Brain microvascular endothelial cell (primary cell): ENCODE data around the gene PCDHA2.
"Not testable (repeated sequence)": the region's sequence is repeated elsewhere in the genome, so short reads cannot be mapped to it uniquely, and the experiment has no call there.

Experiments
- DNase-seq: peaks from one replicate; pipeline ENCODE4 v3.0.0-alpha.2; 2020
- H3K27ac ChIP-seq: fragments of 250-450 bp; sonication (Bioruptor Pico); 2 replicates; pipeline ENCODE4 v1.5.1; 2020; ENCODE audit warnings: mild to moderate bottlenecking, moderate library complexity
- H3K27me3 ChIP-seq: fragments of 250-450 bp; sonication (Bioruptor Pico); replicated peaks from 2 replicates; pipeline ENCODE4 v1.5.1; 2020; ENCODE audit warnings: mild to moderate bottlenecking
- H3K36me3 ChIP-seq: fragments of 250-450 bp; sonication (Bioruptor Pico); replicated peaks from 2 replicates; pipeline ENCODE4 v1.5.1; 2020; ENCODE audit warnings: mild to moderate bottlenecking
- H3K4me3 ChIP-seq: 2 replicates; pipeline ENCODE4 v1.5.1; 2011; ENCODE audit warnings: low read depth, mild to moderate bottlenecking, control low read depth, low read length, moderate library complexity
- CTCF ChIP-seq: IDR thresholded peaks from 2 replicates; pipeline ENCODE4 v1.5.1; 2011; ENCODE audit warnings: low read depth, mild to moderate bottlenecking, moderate library complexity, low read length, control low read depth, inconsistent platforms; ENCODE audit errors: missing control alignments
- in situ Hi-C: cut with HindIII; loops from 2 replicates; pipeline ENCODE4 v1.10.0; 2017; ENCODE audit warnings: low sequenced_read_pairs, low pct_ligation_motif_present

Gene PCDHA2

GRCh38 chr5:140808889-140809291 lies 14.2 kb downstream of the PCDHA2 start:
- H3K27ac ChIP-seq, result no peak overlapping the region
- no peaks in the 10 kb centered on the region for H3K27me3 ChIP-seq
- no peak overlapping the region for H3K4me3 ChIP-seq
- TF ChIP-seq CTCF, result no peak
- no peak for DNase-seq
- no peaks in the 10 kb centered on the region for H3K36me3 ChIP-seq
- in situ Hi-C loops, result no loop called here

- Histone ChIP-seq H3K4me3 (no peak within 1 kb of the TSS), H3K27ac (no peak within 1 kb of the TSS), H3K27me3 (no peaks in the 10 kb centered on the region), H3K36me3 (no peaks in the 10 kb centered on the region)
- TF ChIP-seq CTCF, result peak; percentile 66
- DNase-seq, result peak; percentile 22
- in situ Hi-C loops, result no loop called here
Measured at GRCh38 chr5:140821375-140822280, 27.0 kb downstream of the PCDHA2 start, which contains the start of gene PCDHA5. TSS of gene PCDHA5 (plus strand) at chr5:140821613.

GRCh38 chr5:140822281-140822629 lies 27.6 kb downstream of the PCDHA2 start:
- Histone ChIP-seq H3K27me3 (no peaks in the 10 kb centered on the region), H3K36me3 (no peaks in the 10 kb centered on the region), H3K4me3 (no peak overlapping the region), H3K27ac (no peak overlapping the region)
- DNase-seq, result no peak
- TF ChIP-seq CTCF, result no peak
- in situ Hi-C loops, result no loop called here

GRCh38 chr5:140822969-140823368 lies 28.3 kb downstream of the PCDHA2 start:
- in situ Hi-C loops, DNase-seq, H3K36me3 ChIP-seq, H3K27me3 ChIP-seq, H3K27ac ChIP-seq, H3K4me3 ChIP-seq: not testable (repeated sequence)

GRCh38 chr5:140823475-140823874 lies 28.8 kb downstream of the PCDHA2 start:
- no peak overlapping the region for H3K27ac ChIP-seq
- DNase-seq, result no peak
- in situ Hi-C loops, result no loop called here
- H3K27me3 ChIP-seq, result no peaks in the 10 kb centered on the region
- H3K4me3 ChIP-seq, result no peak overlapping the region
- TF ChIP-seq CTCF, result no peak
- no peaks in the 10 kb centered on the region for H3K36me3 ChIP-seq

- H3K4me3 ChIP-seq, result no peak within 1 kb of the TSS
- in situ Hi-C loops, result no loop called here
Measured at GRCh38 chr5:140827704-140828361, 33.2 kb downstream of the PCDHA2 start, which contains the start of gene PCDHA6. TSS of gene PCDHA6 (plus strand) at chr5:140827960. CDS start at chr5:140828092, 132 bp downstream.

More at GRCh38 chr5:140827704-140828361, 33.2 kb downstream of the PCDHA2 start, which contains the start of gene PCDHA6:
- Histone ChIP-seq H3K36me3 (no peaks in the 10 kb centered on the region), H3K27me3 (no peaks in the 10 kb centered on the region), H3K27ac (no peak within 1 kb of the TSS)
- DNase-seq, result no peak
- TF ChIP-seq CTCF, result no peak
